T-cell (primary cell): ENCODE measurements around the gene DDX43. TPM values are rescaled to one million over a fixed set of nuclear protein-coding genes. Genes with fewer than 3 reads are reported as not detected.
"Not testable (repeated sequence)": the region's sequence is repeated elsewhere in the genome, so short reads cannot be mapped to it uniquely, and the experiment has no call there.

ENCODE experiments used
- ATAC-seq, 4 experiments: fragments of 200-7000 bp in 3 of 4; fragments of 150-1000 bp in 1 of 4; cut with Tn5 transposase; replicated peaks in 1 of 4; 1 replicate in 3 of 4; 2 replicates in 1 of 4; pipeline ENCODE4 v1.10.0; 2021; ENCODE audit warnings: moderate library complexity in 3 of 4, mild to moderate bottlenecking in 2 of 4, moderate number of reproducible peaks in 1 of 4
- CTCF ChIA-PET, 2 donors: fragments of 300-600 bp; sonication (Branson Sonifier 250); formaldehyde crosslinking; loops; one replicate each; lab custom pipeline; 2022; ENCODE audit warnings: antibody characterized with exemption in 2 of 2; lab: Charles Lee
- POLR2A ChIA-PET, 2 donors: fragments of 300-600 bp; sonication (Branson Sonifier 250); formaldehyde crosslinking; loops; one replicate each; lab custom pipeline; 2022; ENCODE audit warnings: antibody characterized with exemption in 2 of 2; lab: Charles Lee
- DNase-seq, 35 experiments: peaks; one replicate each; pipeline versions ENCODE4 v3.0.0 to v3.0.0-alpha.2; 2013 to 2023
- H3K27ac ChIP-seq: one replicate; pipeline ENCODE4 v1.5.1; 2013; ENCODE audit warnings: low read length
- H3K27me3 ChIP-seq, 2 experiments: replicated peaks in 1 of 2; 1 replicate in 1 of 2; 2 replicates in 1 of 2; pipeline versions ENCODE4 v1.6.1 to v1.7.0; 2013; ENCODE audit warnings: low read length in 1 of 2, mixed read lengths in 1 of 2; ENCODE audit not compliant: control insufficient read depth in 2 of 2, insufficient read depth in 2 of 2; ENCODE audit errors: extremely low read depth in 1 of 2
- H3K36me3 ChIP-seq, 2 donors: 1 replicate in 1 of 2; 2 replicates in 1 of 2; pipeline versions ENCODE4 v1.6.1 to v1.7.0; 2013; ENCODE audit warnings: low read length in 1 of 2; ENCODE audit not compliant: control insufficient read depth in 2 of 2, insufficient read depth in 1 of 2; ENCODE audit errors: extremely low read depth in 1 of 2
- H3K4me1 ChIP-seq, 2 experiments: 1 replicate in 1 of 2; 2 replicates in 1 of 2; pipeline versions ENCODE4 v1.6.1 to v1.7.0; 2013; ENCODE audit warnings: low read length in 2 of 2, mixed read lengths in 1 of 2; ENCODE audit not compliant: insufficient read depth in 2 of 2, control insufficient read depth in 1 of 2; ENCODE audit errors: extremely low read depth in 1 of 2
- H3K4me3 ChIP-seq, 2 donors: 1 replicate in 1 of 2; 2 replicates in 1 of 2; pipeline versions ENCODE4 v1.5.1 to v1.7.0; 2013; ENCODE audit warnings: mild to moderate bottlenecking in 2 of 2, low read length in 1 of 2, moderate library complexity in 1 of 2; ENCODE audit not compliant: control insufficient read depth in 1 of 2; ENCODE audit errors: extremely low read depth in 1 of 2
- H3K9me3 ChIP-seq: 2 replicates; pipeline ENCODE4 v1.7.0; 2013
- H3K27ac Mint-ChIP-seq, 2 donors: one replicate each; pipeline ENCODE4 v1.8.0; 2020 to 2021; ENCODE audit warnings: mild to moderate bottlenecking in 2 of 2, mixed read lengths in 2 of 2
- H3K27me3 Mint-ChIP-seq, 2 donors: one replicate each; pipeline ENCODE4 v1.8.0; 2021 to 2022; ENCODE audit warnings: mixed read lengths in 2 of 2
- H3K36me3 Mint-ChIP-seq: one replicate; pipeline ENCODE4 v1.8.0; 2021; ENCODE audit warnings: mixed read lengths
- H3K4me1 Mint-ChIP-seq, 3 donors: one replicate each; pipeline ENCODE4 v1.8.0; 2020 to 2022; ENCODE audit warnings: mixed read lengths in 3 of 3, mild to moderate bottlenecking in 1 of 3
- H3K4me3 Mint-ChIP-seq, 3 donors: one replicate each; pipeline ENCODE4 v1.8.0; 2020 to 2022; ENCODE audit warnings: mild to moderate bottlenecking in 3 of 3, mixed read lengths in 3 of 3, moderate library complexity in 3 of 3
- H3K9me3 Mint-ChIP-seq, 3 donors: one replicate each; pipeline ENCODE4 v1.8.0; 2020 to 2022; ENCODE audit warnings: mixed read lengths in 3 of 3
- WGBS: methylation state at CpG from one replicate; pipeline ENCODE4 v1.1.5; 2013; ENCODE audit warnings: missing lambda C conversion rate; ENCODE audit not compliant: insufficient coverage; 5-methylcytosine and 5-hydroxymethylcytosine counted together
- total RNA-seq, 35 experiments: library from RNA in 6 of 35; stranded (reverse) in 6 of 35; fragments of 120-200 nt in 1 of 35; gene quantifications; one replicate each; pipeline versions ENCODE4 v1.2.1 to v1.2.4 and lab custom pipeline; 2013 to 2026

The DDX43 gene
- total RNA-seq, 5 donors from 2014 or later (not counting 1 experiment from before 2014, with no cell fraction given): 0.47 to 2.7 (median 1.3) TPM

- ATAC-seq, DNase-seq, H3K27me3 Mint-ChIP-seq, H3K9me3 ChIP-seq, H3K27ac ChIP-seq, H3K4me3 ChIP-seq, H3K9me3 Mint-ChIP-seq, H3K4me3 Mint-ChIP-seq, POLR2A ChIA-PET, H3K36me3 Mint-ChIP-seq, H3K27ac Mint-ChIP-seq, H3K36me3 ChIP-seq, H3K27me3 ChIP-seq: not testable (repeated sequence)
- peaks cover 20 to 26% (median 22%) of the 10 kb centered on the region in 3 donors for H3K4me1 Mint-ChIP-seq
- H3K4me1 ChIP-seq: peaks cover 0 to 29% of the 10 kb centered on the region in 2 experiments
- CTCF ChIA-PET: interaction anchor here in 1 of 2 donors (0.7 kb wide), 2 partner anchors 21 to 133 kb away, joined by 3 to 5 read pairs; no protein-coding TSS in a partner anchor
- no CpG with 5 or more reads among the region's 4 CpGs for WGBS
Observed at GRCh38 chr6:73392188-73392587, 2.4 kb upstream of the DDX43 start.

- Mint-ChIP-seq H3K4me3 (no peak overlapping the region), H3K27ac (peak overlapping the region in 1 of 2 donors; percentile 31), H3K9me3 (no peaks in the 10 kb centered on the region), H3K36me3 (no peaks in the 10 kb centered on the region), H3K4me1 (peaks cover 20 to 26% (median 22%) of the 10 kb centered on the region in 3 donors), H3K27me3 (peaks cover 0 to 1% of the 10 kb centered on the region in 2 donors)
- ChIA-PET CTCF (no interaction called here), POLR2A (no interaction called here)
- Histone ChIP-seq H3K4me1 (peaks cover 0 to 29% of the 10 kb centered on the region in 2 experiments), H3K4me3 (no peak overlapping the region), H3K27ac (no peak overlapping the region), H3K9me3 (no peaks in the 10 kb centered on the region), H3K27me3 (no peaks in the 10 kb centered on the region), H3K36me3 (no peaks in the 10 kb centered on the region)
- no peak for DNase-seq
- 83% methylated on average over 1 of the region's 3 CpGs for WGBS
- no peak for ATAC-seq
Observed at GRCh38 chr6:73393278-73393677, 1.4 kb upstream of the DDX43 start.

GRCh38 chr6:73395875-73396274 lies 1.2 kb downstream of the DDX43 start:
- Histone ChIP-seq H3K9me3 (no peaks in the 10 kb centered on the region), H3K4me1 (peaks cover 0 to 12% of the 10 kb centered on the region in 2 experiments), H3K27me3 (no peaks in the 10 kb centered on the region), H3K36me3 (no peaks in the 10 kb centered on the region), H3K4me3 (no peak overlapping the region), H3K27ac (no peak overlapping the region)
- no peak overlapping the region for H3K4me3 Mint-ChIP-seq
- no peaks in the 10 kb centered on the region for H3K36me3 Mint-ChIP-seq
- no peak for ATAC-seq
- no peak for DNase-seq
- peaks cover 12 to 16% (median 12%) of the 10 kb centered on the region in 3 donors for H3K4me1 Mint-ChIP-seq
- POLR2A ChIA-PET: interaction anchor here in 1 of 2 donors (0.6 kb wide), 1 partner anchor 16 kb away, joined by 6 read pairs; no protein-coding TSS in a partner anchor
- CTCF ChIA-PET: no interaction called here
- H3K9me3 Mint-ChIP-seq: no peaks in the 10 kb centered on the region
- H3K27ac Mint-ChIP-seq: no peak overlapping the region
- no peaks in the 10 kb centered on the region for H3K27me3 Mint-ChIP-seq
- WGBS: no CpG with 5 or more reads among the region's 10 CpGs

- no peak for ATAC-seq
- Histone ChIP-seq H3K27me3 (no peaks in the 10 kb centered on the region), H3K36me3 (no peaks in the 10 kb centered on the region), H3K4me3 (no peak overlapping the region), H3K9me3 (no peaks in the 10 kb centered on the region), H3K27ac (no peak overlapping the region), H3K4me1 (no peaks in the 10 kb centered on the region)
- H3K9me3 Mint-ChIP-seq: no peaks in the 10 kb centered on the region
- peaks cover 3% of the 10 kb centered on the region for H3K36me3 Mint-ChIP-seq
- ChIA-PET CTCF (no interaction called here), POLR2A (no interaction called here)
- no peaks in the 10 kb centered on the region for H3K27me3 Mint-ChIP-seq
- no peak overlapping the region for H3K4me3 Mint-ChIP-seq
- no peaks in the 10 kb centered on the region for H3K4me1 Mint-ChIP-seq
- DNase-seq: no peak
- no peak overlapping the region for H3K27ac Mint-ChIP-seq
Observed at GRCh38 chr6:73400656-73401055, 6.0 kb downstream of the DDX43 start.

GRCh38 chr6:73409395-73409794 lies 14.8 kb downstream of the DDX43 start:
- no peak overlapping the region for H3K27ac ChIP-seq
- H3K4me1 Mint-ChIP-seq: no peaks in the 10 kb centered on the region
- H3K36me3 ChIP-seq: no peaks in the 10 kb centered on the region
- ChIA-PET CTCF (no interaction called here), POLR2A (no interaction called here)
- peaks cover 4% of the 10 kb centered on the region for H3K36me3 Mint-ChIP-seq
- no peak for DNase-seq
- H3K4me3 Mint-ChIP-seq: no peak overlapping the region
- H3K27me3 Mint-ChIP-seq: no peaks in the 10 kb centered on the region
- no peak for ATAC-seq
- no peak overlapping the region for H3K4me3 ChIP-seq
- no peaks in the 10 kb centered on the region for H3K27me3 ChIP-seq
- H3K27ac Mint-ChIP-seq: no peak overlapping the region
- no peaks in the 10 kb centered on the region for H3K9me3 ChIP-seq
- H3K9me3 Mint-ChIP-seq: no peaks in the 10 kb centered on the region
- no CpG with 5 or more reads among the region's 1 CpG for WGBS
- H3K4me1 ChIP-seq: no peaks in the 10 kb centered on the region

- H3K27ac Mint-ChIP-seq: no peak overlapping the region
- peaks cover 19% of the 10 kb centered on the region for H3K36me3 Mint-ChIP-seq
Observed at GRCh38 chr6:73413102-73413501, 18.5 kb downstream of the DDX43 start.

More at GRCh38 chr6:73413102-73413501, 18.5 kb downstream of the DDX43 start:
- WGBS: 100% methylated on average over 3 of the region's 3 CpGs
- Mint-ChIP-seq H3K9me3 (no peaks in the 10 kb centered on the region), H3K4me3 (no peak overlapping the region), H3K27me3 (no peaks in the 10 kb centered on the region), H3K4me1 (peaks cover 0 to 2% (median 0%) of the 10 kb centered on the region in 3 donors)
- DNase-seq (no peak), ATAC-seq (no peak)
- H3K27ac ChIP-seq: no peak overlapping the region
- H3K27me3 ChIP-seq: no peaks in the 10 kb centered on the region
- ChIA-PET POLR2A (interaction anchor here in 1 of 2 donors (0.6 kb wide), 1 partner anchor 246 kb away, joined by 4 read pairs; no protein-coding TSS in a partner anchor), CTCF (no interaction called here)
- H3K4me1 ChIP-seq: no peaks in the 10 kb centered on the region
- no peaks in the 10 kb centered on the region for H3K9me3 ChIP-seq
- H3K4me3 ChIP-seq: no peak overlapping the region
- H3K36me3 ChIP-seq: no peaks in the 10 kb centered on the region
